Mesenchymal stem cell (in vitro differentiated cells and primary cell): Measurements from ENCODE around the gene ZNF576.

Source experiments
- DNase-seq: peaks from one replicate; pipeline ENCODE4 v3.0.0-alpha.2; 2013
- H2AFZ ChIP-seq: one replicate; pipeline ENCODE4 v1.6.1; 2013; ENCODE audit warnings: low read depth, mild to moderate bottlenecking, control low read depth, inconsistent platforms, low read length, moderate library complexity
- H2AK5ac ChIP-seq: 2 replicates; pipeline ENCODE4 v1.6.1; 2013; ENCODE audit warnings: low read length, moderate library complexity, mild to moderate bottlenecking, inconsistent platforms; ENCODE audit not compliant: severe bottlenecking
- H2BK120ac ChIP-seq: one replicate; pipeline ENCODE4 v1.6.1; 2013; ENCODE audit warnings: low read depth, mild to moderate bottlenecking, inconsistent platforms, low read length, moderate library complexity
- H2BK12ac ChIP-seq, 2 experiments: one replicate each; pipeline ENCODE4 v1.6.1; 2013; ENCODE audit warnings: inconsistent platforms in 2 of 2, low read length in 2 of 2, mild to moderate bottlenecking in 2 of 2, moderate library complexity in 2 of 2, control low read depth in 1 of 2
- H2BK15ac ChIP-seq: one replicate; pipeline ENCODE4 v1.6.1; 2013; ENCODE audit warnings: mild to moderate bottlenecking, low read depth, inconsistent platforms; ENCODE audit not compliant: poor library complexity, severe bottlenecking
- H2BK5ac ChIP-seq: 2 replicates; pipeline ENCODE4 v1.6.1; 2013; ENCODE audit warnings: low read depth, mild to moderate bottlenecking, low read length, control low read depth, inconsistent platforms; ENCODE audit not compliant: poor library complexity, severe bottlenecking
- H3K14ac ChIP-seq, 2 experiments: one replicate each; pipeline ENCODE4 v1.6.1; 2013; ENCODE audit warnings: inconsistent platforms in 2 of 2, low read length in 2 of 2, control low read depth in 1 of 2, mild to moderate bottlenecking in 1 of 2, moderate library complexity in 1 of 2
- H3K18ac ChIP-seq, 2 experiments: one replicate each; pipeline ENCODE4 v1.6.1; 2013; ENCODE audit warnings: inconsistent platforms in 2 of 2, low read length in 2 of 2, control low read depth in 1 of 2, low read depth in 1 of 2, mild to moderate bottlenecking in 1 of 2
- H3K23ac ChIP-seq, 2 experiments: one replicate each; pipeline ENCODE4 v1.6.1; 2013; ENCODE audit warnings: inconsistent platforms in 2 of 2, low read length in 2 of 2, mild to moderate bottlenecking in 2 of 2, moderate library complexity in 2 of 2, control low read depth in 1 of 2
- H3K27ac ChIP-seq: 2 replicates; pipeline ENCODE4 v1.5.1; 2013; ENCODE audit warnings: mild to moderate bottlenecking, moderate library complexity, low read length, control low read depth, inconsistent platforms; ENCODE audit not compliant: poor library complexity, severe bottlenecking
- H3K27me3 ChIP-seq, 2 experiments: 2 replicates each; pipeline versions ENCODE4 v1.6.1 to v1.7.0; 2013; ENCODE audit warnings: low read length in 2 of 2, mild to moderate bottlenecking in 2 of 2, moderate library complexity in 2 of 2, control low read depth in 1 of 2, inconsistent platforms in 1 of 2; ENCODE audit not compliant: control insufficient read depth in 1 of 2, insufficient read depth in 1 of 2
- H3K36me3 ChIP-seq, 2 experiments: 2 replicates each; pipeline versions ENCODE4 v1.6.1 to v1.7.0; 2013; ENCODE audit warnings: low read length in 2 of 2, control low read depth in 1 of 2, inconsistent platforms in 1 of 2, low read depth in 1 of 2, mild to moderate bottlenecking in 1 of 2; ENCODE audit not compliant: insufficient read depth in 2 of 2, control insufficient read depth in 1 of 2
- H3K4ac ChIP-seq, 2 experiments: one replicate each; pipeline ENCODE4 v1.6.1; 2013; ENCODE audit warnings: inconsistent platforms in 2 of 2, low read length in 2 of 2, mild to moderate bottlenecking in 2 of 2, moderate library complexity in 2 of 2, control low read depth in 1 of 2, low read depth in 1 of 2
- H3K4me1 ChIP-seq: 2 replicates; pipeline ENCODE4 v1.6.1; 2013; ENCODE audit warnings: low read depth, low read length, control low read depth; ENCODE audit not compliant: control insufficient read depth, insufficient read depth
- H3K4me2 ChIP-seq: 2 replicates; pipeline ENCODE4 v1.6.1; 2013; ENCODE audit warnings: low read length, mild to moderate bottlenecking, inconsistent platforms; ENCODE audit not compliant: poor library complexity, severe bottlenecking
- H3K4me3 ChIP-seq, 2 experiments: 2 replicates each; pipeline versions ENCODE4 v1.5.1 to v1.7.0; 2013; ENCODE audit warnings: low read length in 2 of 2, mild to moderate bottlenecking in 2 of 2, control low read depth in 1 of 2, low read depth in 1 of 2; ENCODE audit not compliant: insufficient read depth in 1 of 2
- H3K79me1 ChIP-seq: replicated peaks from 2 replicates; pipeline ENCODE4 v1.6.1; 2013; ENCODE audit warnings: mild to moderate bottlenecking, control low read depth, low read length, inconsistent platforms; ENCODE audit not compliant: poor library complexity, severe bottlenecking
- H3K9ac ChIP-seq: 2 replicates; pipeline ENCODE4 v1.7.0; 2013; ENCODE audit warnings: mild to moderate bottlenecking, low read length, moderate library complexity
- H3K9me3 ChIP-seq: 2 replicates; pipeline ENCODE4 v1.7.0; 2013; ENCODE audit warnings: mild to moderate bottlenecking, low read length; ENCODE audit not compliant: control insufficient read depth
- H4K8ac ChIP-seq: one replicate; pipeline ENCODE4 v1.6.1; 2013; ENCODE audit warnings: inconsistent platforms, mild to moderate bottlenecking, low read length, moderate library complexity
- H4K91ac ChIP-seq: one replicate; pipeline ENCODE4 v1.6.1; 2013; ENCODE audit warnings: mild to moderate bottlenecking, low read length, inconsistent platforms
- WGBS: methylation state at CpG from one replicate; pipeline ENCODE4 v1.1.7; 2013; ENCODE audit warnings: mixed read lengths; 5-methylcytosine and 5-hydroxymethylcytosine counted together

ZNF576 gene

DNA sequence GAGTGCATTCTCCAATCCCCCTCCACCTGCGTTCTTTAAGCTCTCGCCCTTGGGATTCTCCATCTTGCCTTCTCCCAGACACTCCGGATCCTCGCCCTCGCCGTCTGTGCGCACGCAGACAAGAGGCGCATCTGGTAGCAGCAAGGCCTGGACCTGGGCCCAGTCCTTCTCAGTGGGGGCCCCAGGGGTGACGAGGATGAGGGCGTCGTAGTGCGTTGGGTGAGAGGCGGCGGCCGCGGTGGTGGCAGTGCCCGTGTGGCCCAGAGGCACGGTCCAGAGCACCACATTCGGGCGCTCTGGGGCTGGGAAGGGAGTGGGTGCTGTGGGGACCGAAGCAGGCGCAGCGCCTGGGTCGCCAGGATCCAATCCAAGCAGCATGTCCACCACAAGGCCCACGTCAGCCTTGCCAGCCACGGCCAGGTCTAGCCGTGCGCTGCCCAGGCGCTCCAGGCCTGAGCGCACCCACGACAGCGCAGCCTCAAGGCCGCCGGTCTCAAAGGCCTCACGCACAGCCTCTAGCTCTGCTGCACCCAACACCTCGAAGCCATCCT, 3.5 kb upstream of the ZNF576 start:
- no peak overlapping the region for H3K18ac ChIP-seq
- H3K27ac ChIP-seq = no peak overlapping the region
- no peak overlapping the region for H2AK5ac ChIP-seq
- no peak overlapping the region for H2AFZ ChIP-seq
- H3K4me3 ChIP-seq = no peak overlapping the region
- no peak overlapping the region for H2BK12ac ChIP-seq
- H3K4me1 ChIP-seq = peaks cover 20% of the 10 kb centered on the region
- H3K9me3 ChIP-seq = no peaks in the 10 kb centered on the region
- H4K8ac ChIP-seq = no peak overlapping the region
- no peak overlapping the region for H3K14ac ChIP-seq
- no peak overlapping the region for H2BK5ac ChIP-seq
- WGBS = 98% methylated on average over 32 of the region's 37 CpGs
- H3K36me3 ChIP-seq = peaks cover 51 to 54% of the 10 kb centered on the region in 2 experiments
- peak overlapping the region; percentile 99 for H3K9ac ChIP-seq
- no peak overlapping the region for H3K4me2 ChIP-seq
- H4K91ac ChIP-seq = no peak overlapping the region
- no peak overlapping the region for H2BK120ac ChIP-seq
- no peak overlapping the region for H3K23ac ChIP-seq
- peaks cover 31% of the 10 kb centered on the region for H3K79me1 ChIP-seq
- H3K4ac ChIP-seq = no peak overlapping the region
- H3K27me3 ChIP-seq = no peaks in the 10 kb centered on the region
- no peak overlapping the region for H2BK15ac ChIP-seq
- DNase-seq = no peak

DNA sequence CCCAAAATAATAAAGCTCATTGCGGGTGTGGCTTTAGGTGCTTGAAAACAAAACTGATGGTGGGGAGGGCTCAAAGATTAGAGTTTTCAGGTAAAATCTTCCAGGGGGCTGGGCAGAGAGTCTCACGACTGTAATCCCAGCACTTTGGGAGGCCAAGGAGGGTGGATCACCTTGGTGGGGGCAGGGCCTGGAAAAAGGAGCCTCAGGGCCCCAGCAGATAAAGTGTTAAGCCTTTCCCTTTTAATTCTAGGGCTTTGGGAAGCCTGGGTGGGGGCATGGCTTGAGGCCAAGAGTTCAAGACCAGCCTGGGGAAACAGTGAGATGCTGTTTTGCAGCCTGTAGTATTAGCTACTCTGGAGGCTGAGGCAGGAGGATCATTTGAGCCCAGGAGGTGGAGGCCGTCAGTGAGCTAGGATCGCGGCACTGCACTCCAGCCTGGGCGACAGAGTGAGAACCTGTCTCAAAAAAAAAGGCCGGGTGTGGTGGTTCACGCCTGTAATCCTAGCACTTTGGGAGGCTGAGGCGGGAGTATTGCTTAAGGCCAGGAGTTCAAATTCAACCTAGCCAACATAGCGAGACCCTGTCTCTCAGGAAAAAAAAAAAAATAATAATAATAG, 2.2 kb upstream of the ZNF576 start:
- Histone ChIP-seq H2BK12ac (no peak overlapping the region), H2BK15ac (no peak overlapping the region), H3K27ac (no peak overlapping the region), H3K23ac (no peak overlapping the region), H3K79me1 (peaks cover 32% of the 10 kb centered on the region), H2BK120ac (no peak overlapping the region), H4K91ac (no peak overlapping the region), H3K9ac (peak overlapping the region; percentile 99), H2AK5ac (no peak overlapping the region), H2BK5ac (no peak overlapping the region), H3K36me3 (peaks cover 54 to 55% of the 10 kb centered on the region in 2 experiments), H3K18ac (no peak overlapping the region), H3K14ac (no peak overlapping the region), H3K4me1 (peaks cover 20% of the 10 kb centered on the region), H3K27me3 (no peaks in the 10 kb centered on the region), H3K4me3 (peak overlapping the region; percentile 75 to 97), H4K8ac (no peak overlapping the region), H2AFZ (no peak overlapping the region), H3K4ac (no peak overlapping the region), H3K9me3 (no peaks in the 10 kb centered on the region), H3K4me2 (peak overlapping the region; percentile 79)
- 98% methylated on average over 8 of the region's 10 CpGs for WGBS
- no peak for DNase-seq

DNA sequence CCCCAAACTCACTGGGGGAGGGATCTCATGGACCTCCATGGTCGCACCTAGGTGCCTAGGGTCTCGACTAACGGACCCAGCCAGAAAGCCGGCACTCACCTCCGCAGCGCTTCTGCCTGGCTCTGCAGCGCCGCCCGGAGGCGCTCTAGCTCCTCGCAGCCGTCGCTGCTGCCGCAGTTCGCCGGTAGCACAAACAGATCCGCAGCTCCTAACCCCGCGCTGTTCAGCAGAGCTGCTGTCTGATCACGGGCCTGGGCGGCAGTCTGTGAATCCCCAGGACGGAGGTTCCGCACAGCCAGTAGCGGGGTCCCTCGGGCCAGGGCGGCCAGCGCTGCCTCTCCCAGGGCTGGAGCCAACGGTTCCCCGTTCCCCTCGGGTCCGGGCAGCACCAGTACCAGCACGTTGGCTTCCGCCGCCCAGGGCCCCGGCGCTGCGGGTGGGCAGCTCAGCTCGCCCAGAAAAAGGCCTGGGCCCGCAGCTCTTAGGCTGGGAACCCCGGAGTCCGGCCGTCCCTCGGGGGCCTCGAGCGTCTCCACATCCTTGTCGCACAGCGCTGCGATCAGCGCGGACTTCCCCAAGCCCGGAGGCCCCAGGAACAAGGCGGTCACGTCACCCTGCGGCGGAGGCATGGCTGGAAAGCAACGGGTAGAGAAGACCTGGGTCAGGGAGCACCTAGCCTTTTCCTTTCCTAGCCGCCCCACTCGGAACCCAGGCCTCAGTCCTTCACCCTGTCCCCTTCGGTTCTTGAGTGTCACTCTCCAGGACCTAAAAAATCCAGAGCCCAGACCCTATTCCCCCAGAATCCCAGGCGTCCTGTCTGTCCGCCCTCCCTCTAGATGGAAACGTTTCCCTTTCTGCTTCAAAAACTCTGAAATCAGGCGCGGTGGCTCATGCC, 1.4 kb upstream of the ZNF576 start:
- Histone ChIP-seq H3K4ac (peak overlapping the region; percentile 61 to 65), H3K27ac (peak overlapping the region; percentile 88), H2BK120ac (peak overlapping the region; percentile 11), H3K18ac (peak overlapping the region in 1 of 2 experiments; percentile 66), H2AFZ (peak overlapping the region; percentile 47), H3K4me1 (peaks cover 20% of the 10 kb centered on the region), H3K79me1 (peaks cover 31% of the 10 kb centered on the region), H3K9ac (peak overlapping the region; percentile 99), H2BK12ac (peak overlapping the region in 1 of 2 experiments; percentile 73), H4K8ac (no peak overlapping the region), H2AK5ac (no peak overlapping the region), H3K4me3 (peak overlapping the region; percentile 75 to 97), H3K27me3 (no peaks in the 10 kb centered on the region), H2BK5ac (no peak overlapping the region), H3K14ac (peak overlapping the region in 1 of 2 experiments; percentile 84), H3K36me3 (peaks cover 53 to 56% of the 10 kb centered on the region in 2 experiments), H3K4me2 (peak overlapping the region; percentile 79), H3K23ac (peak overlapping the region in 1 of 2 experiments; percentile 48), H4K91ac (peak overlapping the region; percentile 62), H2BK15ac (peak overlapping the region; percentile 74), H3K9me3 (no peaks in the 10 kb centered on the region)
- WGBS = 3% methylated on average over 64 of the region's 64 CpGs
- peak; percentile 85 for DNase-seq

DNA sequence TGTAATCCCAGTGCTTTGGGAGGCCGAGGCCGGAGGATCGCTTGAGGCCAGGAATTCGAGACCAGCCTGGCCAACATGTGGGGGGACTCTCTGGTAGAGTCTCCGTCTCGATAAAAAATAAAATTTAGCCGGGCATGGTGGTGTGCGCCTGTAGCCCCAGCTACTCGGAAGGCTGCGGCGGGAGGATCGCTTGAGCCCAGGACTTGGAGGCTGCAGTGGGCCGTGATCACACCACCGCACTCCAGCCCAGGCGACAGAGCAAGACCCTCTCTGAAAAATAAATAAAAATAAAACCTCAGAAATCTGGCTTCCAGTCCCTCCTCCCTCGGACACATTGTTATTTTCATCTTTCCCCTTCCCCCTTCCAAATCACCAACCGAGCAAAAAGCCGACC, 793 bp upstream of the ZNF576 start:
- H3K18ac ChIP-seq = peak overlapping the region in 1 of 2 experiments; percentile 42
- peaks cover 50 to 54% of the 10 kb centered on the region in 2 experiments for H3K36me3 ChIP-seq
- no peak overlapping the region for H2BK5ac ChIP-seq
- no peak for DNase-seq
- H3K4ac ChIP-seq = peak overlapping the region in 1 of 2 experiments; percentile 65
- H4K8ac ChIP-seq = no peak overlapping the region
- H3K27me3 ChIP-seq = no peaks in the 10 kb centered on the region
- H3K4me3 ChIP-seq = peak overlapping the region; percentile 75 to 97
- H3K79me1 ChIP-seq = peaks cover 33% of the 10 kb centered on the region
- H3K27ac ChIP-seq = peak overlapping the region; percentile 88
- H3K4me2 ChIP-seq = peak overlapping the region; percentile 79
- peaks cover 20% of the 10 kb centered on the region for H3K4me1 ChIP-seq
- no peak overlapping the region for H3K14ac ChIP-seq
- no peaks in the 10 kb centered on the region for H3K9me3 ChIP-seq
- no peak overlapping the region for H2BK120ac ChIP-seq
- no peak overlapping the region for H2BK12ac ChIP-seq
- H4K91ac ChIP-seq = no peak overlapping the region
- H2AFZ ChIP-seq = no peak overlapping the region
- H3K9ac ChIP-seq = peak overlapping the region; percentile 99
- no peak overlapping the region for H2BK15ac ChIP-seq
- WGBS = 5% methylated on average over 18 of the region's 18 CpGs
- H2AK5ac ChIP-seq = no peak overlapping the region
- no peak overlapping the region for H3K23ac ChIP-seq
